GM23248 (cell line): ENCODE measurements around the gene MGMT. TPM values are rescaled to one million over a fixed set of nuclear protein-coding genes. Genes with fewer than 3 reads are reported as not detected.

Experiments
- DNase-seq: peaks from one replicate; pipeline ENCODE4 v3.0.0-alpha.2; 2015
- H2AFZ ChIP-seq: fragments of 200-600 bp; sonication (generic); 2 replicates; pipeline ENCODE4 v1.6.1; 2016; ENCODE audit warnings: antibody characterized with exemption
- H3F3A ChIP-seq: fragments of 200-600 bp; sonication (generic); 2 replicates; pipeline ENCODE4 v1.6.1; 2016; ENCODE audit warnings: mild to moderate bottlenecking, antibody characterized with exemption, mixed run types; ENCODE audit not compliant: insufficient read depth
- H3K27ac ChIP-seq: fragments of 200-600 bp; sonication (generic); 2 replicates; pipeline ENCODE4 v1.5.1; 2016; ENCODE audit warnings: mild to moderate bottlenecking
- H3K27me3 ChIP-seq: fragments of 200-600 bp; sonication (generic); replicated peaks from 2 replicates; pipeline ENCODE4 v1.6.1; 2016; ENCODE audit warnings: mild to moderate bottlenecking; ENCODE audit not compliant: insufficient read depth
- H3K36me3 ChIP-seq: fragments of 200-600 bp; sonication (generic); 2 replicates; pipeline ENCODE4 v1.6.1; 2016; ENCODE audit warnings: low read depth, mild to moderate bottlenecking
- H3K4me1 ChIP-seq: fragments of 200-600 bp; sonication (generic); 2 replicates; pipeline ENCODE4 v1.6.1; 2016; ENCODE audit warnings: mild to moderate bottlenecking; ENCODE audit not compliant: insufficient read depth
- H3K4me2 ChIP-seq: fragments of 200-600 bp; sonication (generic); one replicate; pipeline ENCODE4 v1.6.1; 2016; ENCODE audit warnings: mild to moderate bottlenecking; ENCODE audit not compliant: unreplicated experiment
- H3K4me3 ChIP-seq: fragments of 200-600 bp; sonication (generic); 2 replicates; pipeline ENCODE4 v1.5.1; 2016; ENCODE audit warnings: mild to moderate bottlenecking
- H3K79me2 ChIP-seq: fragments of 200-600 bp; sonication (generic); 2 replicates; pipeline ENCODE4 v1.6.1; 2016; ENCODE audit warnings: mild to moderate bottlenecking; ENCODE audit not compliant: insufficient read depth
- H3K9ac ChIP-seq: fragments of 200-600 bp; sonication (generic); 2 replicates; pipeline ENCODE4 v1.6.1; 2016; ENCODE audit warnings: mild to moderate bottlenecking
- H3K9me2 ChIP-seq: fragments of 200-600 bp; sonication (generic); 2 replicates; pipeline ENCODE4 v1.6.1; 2016; ENCODE audit warnings: mixed run types, mild to moderate bottlenecking, moderate library complexity; ENCODE audit not compliant: insufficient read depth
- H3K9me3 ChIP-seq: fragments of 200-600 bp; sonication (generic); one replicate; pipeline ENCODE4 v1.6.1; 2017; ENCODE audit warnings: low read depth
- H4K20me1 ChIP-seq: fragments of 200-600 bp; sonication (generic); 2 replicates; pipeline ENCODE4 v1.6.0; 2016; ENCODE audit not compliant: insufficient read depth
- EZH2 ChIP-seq: fragments of 200-600 bp; sonication (generic); IDR thresholded peaks from 2 replicates; pipeline ENCODE4 v1.6.1; 2018; ENCODE audit warnings: antibody characterized with exemption, mild to moderate bottlenecking; ENCODE audit not compliant: insufficient read depth, poor library complexity, severe bottlenecking
- EZH2phosphoT487 ChIP-seq: fragments of 200-600 bp; sonication (generic); IDR thresholded peaks from 2 replicates; pipeline ENCODE4 v1.6.1; 2018; ENCODE audit warnings: antibody characterized with exemption, moderate library complexity, mild to moderate bottlenecking, low read depth; ENCODE audit not compliant: insufficient read depth
- WGBS, 2 experiments: methylation state at CpG; one replicate each; pipeline ENCODE4 v1.1.6; 2015 to 2017; ENCODE audit warnings: low lambda C conversion rate in 2 of 2, low coverage in 1 of 2; ENCODE audit errors: missing lambda C conversion rate in 2 of 2; 5-methylcytosine and 5-hydroxymethylcytosine counted together
- in situ Hi-C: fragments of 300-500 bp; cut with MboI; formaldehyde crosslinking; loops from 2 replicates; pipeline ENCODE4 v1.15.0; 2020
- polyA plus RNA-seq: library from polyadenylated mRNA; unstranded; fragments of >200 nt; fragmentation: Nextera tagmentation; extraction: Ambion mirVana; gene quantifications from 2 replicates; pipeline ENCODE4 v1.2.1, GENCODE V29; 2016
- total RNA-seq: library from RNA; depleted of rRNA; stranded (reverse); fragments of >200 nt; shearing (Covaris generic); gene quantifications from 2 replicates; pipeline ENCODE4 v1.2.3, GENCODE V29; 2014

MGMT gene
- total and polyA plus RNA-seq, 2 experiments from 2014 or later, result 28.5 to 35.1 TPM

- no peaks in the 10 kb centered on the region for H4K20me1 ChIP-seq
- WGBS, 2 experiments, result 74% methylated on average over 11 to 13 of the region's 13 CpGs
- H3K27me3 ChIP-seq, result no peaks in the 10 kb centered on the region
- DNase-seq, result no peak
- H3K9me3 ChIP-seq, result no peaks in the 10 kb centered on the region
- H3K36me3 ChIP-seq, result no peaks in the 10 kb centered on the region
- no peak overlapping the region for H3K4me3 ChIP-seq
- H3K9me2 ChIP-seq, result no peaks in the 10 kb centered on the region
- TF ChIP-seq EZH2, result no peak
- no peak for TF ChIP-seq EZH2phosphoT487
- H3K79me2 ChIP-seq, result no peaks in the 10 kb centered on the region
- no peak overlapping the region for H2AFZ ChIP-seq
- in situ Hi-C loops, result no loop called here
- no peak overlapping the region for H3K9ac ChIP-seq
- no peaks in the 10 kb centered on the region for H3K4me1 ChIP-seq
- H3K4me2 ChIP-seq, result no peak overlapping the region
- H3F3A ChIP-seq, result no peaks in the 10 kb centered on the region
- H3K27ac ChIP-seq, result no peak overlapping the region
Observed at GRCh38 chr10:129784891-129785290, 317.9 kb downstream of the MGMT start.

GRCh38 chr10:129785536-129785981 is 318.5 kb downstream of the MGMT start:
- Histone ChIP-seq H2AFZ (no peak overlapping the region), H3K27ac (no peak overlapping the region), H3K4me1 (no peaks in the 10 kb centered on the region), H3K9me2 (no peaks in the 10 kb centered on the region), H3K36me3 (no peaks in the 10 kb centered on the region), H4K20me1 (no peaks in the 10 kb centered on the region), H3F3A (no peaks in the 10 kb centered on the region), H3K4me3 (no peak overlapping the region), H3K4me2 (no peak overlapping the region), H3K9me3 (no peaks in the 10 kb centered on the region), H3K9ac (no peak overlapping the region), H3K79me2 (no peaks in the 10 kb centered on the region), H3K27me3 (no peaks in the 10 kb centered on the region)
- WGBS, 2 experiments, result 66 to 72% methylated on average over 16 of the region's 16 CpGs
- no peak for DNase-seq
- in situ Hi-C loops, result no loop called here
- no peak for TF ChIP-seq EZH2

- Histone ChIP-seq H3K27me3 (no peaks in the 10 kb centered on the region), H3K4me2 (no peak overlapping the region), H3K9me3 (no peaks in the 10 kb centered on the region), H3K9me2 (no peaks in the 10 kb centered on the region), H4K20me1 (no peaks in the 10 kb centered on the region), H3F3A (no peaks in the 10 kb centered on the region), H3K27ac (no peak overlapping the region), H2AFZ (no peak overlapping the region), H3K4me3 (no peak overlapping the region), H3K9ac (no peak overlapping the region), H3K36me3 (no peaks in the 10 kb centered on the region), H3K4me1 (no peaks in the 10 kb centered on the region), H3K79me2 (no peaks in the 10 kb centered on the region)
- TF ChIP-seq EZH2phosphoT487, result no peak
- no peak for TF ChIP-seq EZH2
- in situ Hi-C loops, result no loop called here
- no peak for DNase-seq
- WGBS, 2 experiments, result 17 to 20% methylated on average over 10 of the region's 10 CpGs
Observed at GRCh38 chr10:129786216-129786615, 319.2 kb downstream of the MGMT start.

GRCh38 chr10:129787557-129787956 is 320.5 kb downstream of the MGMT start:
- H3K4me3 ChIP-seq, result no peak overlapping the region
- no peaks in the 10 kb centered on the region for H3K36me3 ChIP-seq
- H3F3A ChIP-seq, result no peaks in the 10 kb centered on the region
- in situ Hi-C loops, result no loop called here
- H3K4me1 ChIP-seq, result no peaks in the 10 kb centered on the region
- WGBS, 2 experiments, result 37 to 51% methylated on average over 5 of the region's 5 CpGs
- H3K4me2 ChIP-seq, result no peak overlapping the region
- H3K9me3 ChIP-seq, result no peaks in the 10 kb centered on the region
- H3K9ac ChIP-seq, result no peak overlapping the region
- H3K79me2 ChIP-seq, result no peaks in the 10 kb centered on the region
- no peak for DNase-seq
- H2AFZ ChIP-seq, result no peak overlapping the region
- H3K27me3 ChIP-seq, result no peaks in the 10 kb centered on the region
- no peak for TF ChIP-seq EZH2
- TF ChIP-seq EZH2phosphoT487, result no peak
- H3K27ac ChIP-seq, result no peak overlapping the region
- H3K9me2 ChIP-seq, result no peaks in the 10 kb centered on the region
- H4K20me1 ChIP-seq, result no peaks in the 10 kb centered on the region

- no peak overlapping the region for H2AFZ ChIP-seq
Observed at GRCh38 chr10:129788215-129788614, 321.2 kb downstream of the MGMT start.

More at GRCh38 chr10:129788215-129788614, 321.2 kb downstream of the MGMT start:
- no peaks in the 10 kb centered on the region for H3F3A ChIP-seq
- in situ Hi-C loops, result no loop called here
- H3K9me3 ChIP-seq, result no peaks in the 10 kb centered on the region
- DNase-seq, result no peak
- H3K9me2 ChIP-seq, result no peaks in the 10 kb centered on the region
- H3K4me2 ChIP-seq, result no peak overlapping the region
- H3K4me1 ChIP-seq, result no peaks in the 10 kb centered on the region
- TF ChIP-seq EZH2phosphoT487, result no peak
- TF ChIP-seq EZH2, result no peak
- no peaks in the 10 kb centered on the region for H4K20me1 ChIP-seq
- H3K27ac ChIP-seq, result no peak overlapping the region
- no peaks in the 10 kb centered on the region for H3K79me2 ChIP-seq
- H3K27me3 ChIP-seq, result no peaks in the 10 kb centered on the region
- H3K4me3 ChIP-seq, result no peak overlapping the region
- H3K36me3 ChIP-seq, result no peaks in the 10 kb centered on the region
- 67 to 72% methylated on average over 10 of the region's 10 CpGs for whole genome bisulfite sequencing, 2 experiments
- H3K9ac ChIP-seq, result no peak overlapping the region
